Measurements from ENCODE around the gene AHI1.

AHI1 gene

DNA sequence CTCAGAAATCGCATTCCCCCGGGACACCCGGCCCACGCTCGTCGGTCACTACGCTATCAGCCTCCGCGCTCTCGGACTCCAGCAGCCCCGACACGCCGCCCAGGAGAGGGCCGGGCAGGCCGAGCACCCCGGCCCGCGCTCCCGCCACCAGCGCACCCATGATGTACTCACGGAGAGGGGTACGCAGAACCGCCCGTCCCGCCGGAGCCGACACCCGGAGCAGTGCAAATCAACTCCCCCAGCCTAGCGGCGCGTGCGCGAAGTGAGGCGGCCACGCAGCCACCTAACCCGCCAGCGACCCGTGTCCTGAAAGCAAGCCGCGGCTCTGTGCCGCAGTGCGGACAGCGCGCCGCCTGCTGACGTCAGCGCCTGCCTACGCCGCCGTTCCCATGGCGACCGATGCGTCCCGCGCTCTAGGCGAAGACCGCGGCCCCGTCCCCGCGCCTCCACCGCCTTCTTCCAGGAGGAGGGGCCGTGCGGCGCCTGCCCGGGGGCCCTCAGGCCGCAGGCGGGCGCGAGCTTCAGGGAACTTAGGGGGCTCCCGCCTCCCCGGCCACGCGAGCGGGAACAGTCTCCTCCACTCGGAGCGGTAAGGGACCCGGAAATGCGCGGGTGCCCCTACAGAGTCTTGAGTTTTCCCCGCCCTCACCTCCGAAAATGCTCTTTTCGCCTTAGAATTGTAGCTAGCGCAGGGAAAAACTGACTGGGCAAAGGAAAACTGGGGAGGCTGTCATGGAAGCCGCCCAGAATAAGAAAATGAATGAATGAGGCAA, at the start of gene AHI1:
Gene AHI1 (minus strand): TSS at position 329 of the 773 bp plus-strand sequence. CDS start 5,503 bp downstream, outside the sequence.
- DNase-seq = peak; percentile 55 to 97 (median 89)

DNA sequence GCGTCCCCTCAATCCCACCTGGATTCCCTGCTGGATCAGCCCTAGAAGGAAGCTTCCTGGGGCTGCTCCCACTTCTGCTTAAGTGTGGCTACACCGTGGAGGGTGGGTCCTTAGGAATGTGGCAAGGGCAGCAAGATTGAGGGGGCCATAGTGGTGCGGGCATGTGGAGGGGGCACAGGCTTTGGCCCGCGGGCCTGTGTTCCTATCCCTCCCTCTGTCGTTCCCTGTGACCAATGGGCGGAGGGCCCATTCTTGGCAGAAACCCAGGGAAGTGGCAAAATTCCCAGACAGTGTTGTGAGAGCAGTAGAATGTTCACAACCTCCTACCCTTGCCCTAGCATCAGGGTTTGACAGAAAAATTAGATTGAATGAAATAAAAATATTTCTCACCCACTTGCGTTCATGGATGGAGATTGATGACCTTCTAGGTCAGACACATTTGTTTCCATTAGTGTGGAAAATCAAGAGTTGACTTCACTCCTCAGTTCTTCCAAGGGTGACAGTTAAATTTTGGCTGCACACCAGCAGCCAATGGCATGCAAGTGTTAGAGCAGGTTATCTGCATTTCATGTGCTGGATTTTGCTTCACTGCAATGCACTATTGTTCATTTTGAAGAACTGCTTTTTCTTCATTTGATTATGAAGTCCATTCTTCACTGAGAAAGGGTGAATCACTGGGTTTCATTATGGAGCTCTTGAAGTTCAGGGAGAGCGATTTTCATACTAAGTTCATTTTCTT, 49.3 kb upstream of the AHI1 start:
- peak in 14 of 56 donors; percentile 1 to 31 (median 14) for DNase-seq

DNA sequence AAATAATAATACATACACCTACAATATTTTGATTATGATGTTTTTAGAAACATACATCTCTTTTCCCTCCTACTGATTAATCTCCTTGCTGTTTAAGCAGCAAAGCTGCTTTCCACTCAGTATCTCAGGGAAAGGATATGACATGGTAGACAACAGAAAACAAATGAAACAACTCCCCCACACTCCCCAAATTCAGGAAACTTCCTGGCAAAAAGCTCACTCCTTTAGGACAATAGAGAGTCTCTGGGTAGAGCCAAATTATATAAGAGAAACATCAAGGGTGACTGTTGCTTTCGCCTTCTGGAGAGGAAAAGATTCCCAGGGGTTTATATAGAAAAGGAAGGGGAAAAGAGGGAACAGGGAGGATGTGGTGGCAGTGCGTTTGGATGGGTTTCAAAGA, 48.7 kb upstream of the AHI1 start:
- DNase-seq = no peak

DNA sequence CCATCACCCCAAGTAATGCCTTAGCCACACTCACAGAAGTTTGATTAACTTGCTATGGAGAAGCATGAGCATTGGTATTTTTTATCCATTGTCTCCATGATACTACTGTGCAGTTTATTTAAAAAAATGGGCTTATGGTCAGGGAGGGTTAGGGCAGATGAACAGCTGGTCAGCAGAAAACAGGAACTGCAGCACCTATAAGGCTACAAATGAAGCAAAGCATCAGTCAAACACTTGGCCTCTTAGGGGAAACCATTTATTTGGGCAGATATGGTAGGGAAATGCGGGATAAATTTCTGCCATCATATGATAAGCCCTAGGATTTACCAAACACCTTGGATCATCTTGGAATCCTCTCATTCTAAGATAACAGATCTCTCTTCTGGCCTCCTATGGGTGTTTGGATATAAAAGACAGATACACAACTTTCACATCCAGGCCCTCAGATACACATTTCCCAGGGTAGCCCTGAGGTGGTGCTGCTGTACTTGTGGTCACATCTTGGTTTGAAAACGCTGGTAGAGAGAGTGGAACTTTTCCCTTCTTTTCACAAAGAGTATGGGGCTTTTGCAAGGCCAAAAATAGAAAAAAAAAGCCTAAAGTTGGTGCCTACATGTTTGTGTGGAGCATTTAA, 42.8 kb upstream of the AHI1 start:
- DNase-seq = peak in 1 of 56 donors; percentile 15

DNA sequence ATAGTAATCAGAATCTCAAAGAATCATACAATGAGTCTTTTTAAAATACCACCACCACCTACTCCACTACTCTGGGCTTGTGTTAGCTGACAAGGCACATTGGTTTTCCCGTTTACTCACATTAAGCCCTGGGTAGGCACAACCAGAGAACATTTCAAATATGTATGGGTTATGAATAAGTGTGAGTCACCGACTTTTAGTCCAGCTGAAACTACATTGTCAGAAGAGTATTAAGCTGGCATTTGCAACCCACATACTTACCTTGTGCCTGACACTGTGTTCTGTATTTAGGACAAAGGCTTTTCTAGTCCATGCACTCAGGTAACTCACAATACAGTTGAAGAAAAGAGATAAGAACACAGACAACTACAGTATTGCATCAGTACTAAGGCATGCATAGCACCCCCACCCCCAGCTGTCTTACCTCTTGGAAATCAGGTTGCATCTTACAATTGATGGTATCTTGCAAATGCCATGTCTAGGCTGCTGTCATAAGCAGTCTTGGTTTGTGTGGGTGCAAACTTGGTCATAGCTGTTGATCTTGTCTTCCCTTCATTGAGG, 40.3 kb upstream of the AHI1 start:
- no peak for DNase-seq

DNA sequence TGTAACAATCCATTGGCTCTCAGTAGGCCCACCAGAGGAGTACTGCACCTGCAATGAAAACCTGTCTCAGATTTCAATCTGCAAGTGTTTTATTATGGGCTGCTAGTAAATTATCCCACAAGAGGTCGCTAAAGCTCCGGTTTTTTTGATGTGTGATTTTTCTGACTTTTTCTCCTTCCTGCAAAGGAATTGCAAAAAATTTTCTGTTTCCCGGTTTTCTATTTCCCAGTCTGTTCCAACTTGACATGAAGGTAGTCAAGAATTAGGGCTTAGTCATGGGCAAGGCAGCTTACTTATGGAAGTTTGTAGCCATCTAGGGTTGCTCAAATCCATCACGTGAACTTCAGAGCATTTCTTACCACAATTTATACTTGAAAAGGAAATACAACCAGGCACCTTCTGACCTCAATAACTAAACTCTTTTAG, 38.5 kb upstream of the AHI1 start:
- peak in 3 of 56 donors; percentile 3 to 7 (median 4) for DNase-seq

DNA sequence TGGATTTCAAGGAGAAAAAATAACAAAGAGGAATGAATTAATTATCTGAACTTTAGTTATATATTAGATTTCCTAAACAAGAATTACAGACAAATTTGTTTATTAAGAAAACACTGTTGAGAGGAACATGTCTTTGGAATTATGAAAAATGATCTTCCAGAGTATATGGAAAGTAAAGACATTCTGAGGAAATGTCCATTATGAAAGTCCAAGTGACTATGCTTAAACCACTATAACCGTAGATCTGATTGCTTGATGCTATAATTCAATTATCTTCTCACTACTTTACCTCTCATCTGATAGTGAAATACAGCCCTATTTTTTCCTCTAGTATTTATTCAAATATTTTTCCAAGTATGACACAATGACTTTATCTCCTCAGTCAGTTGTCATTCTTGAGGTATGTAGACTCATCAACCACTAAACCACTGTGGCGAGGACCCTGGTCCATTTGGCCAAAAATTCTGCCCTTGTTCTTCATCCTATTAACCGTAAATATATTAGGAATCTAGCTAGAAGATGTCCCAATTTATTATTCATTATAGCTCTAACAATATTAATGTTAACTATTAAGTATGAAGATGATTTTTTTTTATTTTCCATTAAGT, 37.3 kb upstream of the AHI1 start:
- no peak for DNase-seq

DNA sequence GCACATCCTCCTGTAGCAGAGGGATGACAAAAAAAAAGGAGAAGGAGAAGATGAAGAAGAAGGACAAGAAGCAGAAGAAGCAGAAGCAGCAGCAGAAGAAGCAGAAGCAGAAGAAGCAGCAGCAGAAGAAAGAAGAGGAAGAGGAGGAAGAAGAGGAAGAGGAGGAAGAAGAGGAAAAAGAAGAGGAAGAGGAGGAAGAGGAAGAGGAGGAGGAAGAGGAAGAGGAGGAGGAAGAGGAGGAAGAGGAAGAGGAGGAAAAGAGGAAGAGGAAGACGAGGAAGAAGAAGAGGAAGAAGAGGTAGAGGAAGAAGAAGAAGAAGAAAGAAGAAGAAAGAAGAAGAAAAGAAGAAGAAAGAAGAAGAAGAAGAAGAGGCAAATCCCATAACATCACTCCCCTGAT, 35.0 kb upstream of the AHI1 start:
- DNase-seq = no peak

DNA sequence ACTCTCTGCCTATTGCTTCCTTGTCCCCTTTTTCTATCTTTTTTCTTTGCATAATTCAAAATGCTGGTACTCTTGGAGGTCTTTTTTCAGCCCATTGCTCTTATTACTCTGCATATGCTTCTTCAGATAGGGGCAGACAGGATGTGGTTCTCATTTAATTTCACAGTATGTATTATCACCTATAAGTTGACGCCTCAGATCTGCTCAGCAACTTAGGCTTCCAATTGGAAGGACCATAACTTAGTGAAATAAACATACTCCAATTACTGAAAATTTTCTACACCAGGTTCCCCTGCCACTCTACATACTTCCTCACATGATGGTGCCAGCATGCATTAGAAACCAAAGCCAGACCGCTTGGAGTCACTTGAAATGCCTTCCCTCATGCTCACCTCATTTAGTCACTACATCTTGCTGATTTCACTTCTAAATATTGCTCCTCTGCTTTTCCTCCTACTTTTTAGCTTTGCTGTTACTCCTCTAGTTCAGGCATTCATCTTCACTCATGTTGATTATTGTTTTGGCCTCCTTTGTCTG, 34.5 kb upstream of the AHI1 start:
- DNase-seq = no peak

DNA sequence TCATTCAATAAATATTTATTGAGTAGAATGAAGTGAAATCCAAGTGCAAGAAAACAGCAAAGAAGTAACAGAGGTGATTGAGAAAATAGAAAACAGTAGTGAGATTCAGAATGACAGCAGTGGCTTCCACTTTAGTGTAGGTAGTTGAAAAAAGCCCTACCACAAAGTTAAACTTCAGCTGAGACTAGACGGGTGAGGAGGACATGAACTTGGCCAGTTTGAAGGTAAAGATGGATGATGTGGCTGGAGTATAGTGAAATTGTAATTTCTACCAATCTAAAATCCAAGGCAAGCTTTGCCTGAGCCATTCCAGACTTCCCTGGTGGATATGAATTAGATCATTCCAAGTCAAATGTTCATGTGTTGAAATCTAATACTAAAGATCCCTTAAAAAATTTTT, 32.6 kb upstream of the AHI1 start:
- no peak for DNase-seq

DNA sequence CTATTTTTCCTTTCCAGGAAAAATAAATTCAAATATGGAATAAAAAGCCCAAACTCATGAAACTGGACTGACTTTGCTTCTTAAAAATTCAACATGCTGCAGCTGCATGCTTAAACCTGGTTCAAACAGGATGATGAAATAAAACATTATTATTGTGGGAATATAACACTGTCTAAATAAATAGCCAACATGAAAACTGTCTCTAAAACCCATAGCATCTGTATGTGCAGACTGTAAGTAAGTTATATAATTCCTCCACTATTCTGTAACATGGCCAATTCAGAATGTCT, 30.4 kb upstream of the AHI1 start:
- no peak for DNase-seq

DNA sequence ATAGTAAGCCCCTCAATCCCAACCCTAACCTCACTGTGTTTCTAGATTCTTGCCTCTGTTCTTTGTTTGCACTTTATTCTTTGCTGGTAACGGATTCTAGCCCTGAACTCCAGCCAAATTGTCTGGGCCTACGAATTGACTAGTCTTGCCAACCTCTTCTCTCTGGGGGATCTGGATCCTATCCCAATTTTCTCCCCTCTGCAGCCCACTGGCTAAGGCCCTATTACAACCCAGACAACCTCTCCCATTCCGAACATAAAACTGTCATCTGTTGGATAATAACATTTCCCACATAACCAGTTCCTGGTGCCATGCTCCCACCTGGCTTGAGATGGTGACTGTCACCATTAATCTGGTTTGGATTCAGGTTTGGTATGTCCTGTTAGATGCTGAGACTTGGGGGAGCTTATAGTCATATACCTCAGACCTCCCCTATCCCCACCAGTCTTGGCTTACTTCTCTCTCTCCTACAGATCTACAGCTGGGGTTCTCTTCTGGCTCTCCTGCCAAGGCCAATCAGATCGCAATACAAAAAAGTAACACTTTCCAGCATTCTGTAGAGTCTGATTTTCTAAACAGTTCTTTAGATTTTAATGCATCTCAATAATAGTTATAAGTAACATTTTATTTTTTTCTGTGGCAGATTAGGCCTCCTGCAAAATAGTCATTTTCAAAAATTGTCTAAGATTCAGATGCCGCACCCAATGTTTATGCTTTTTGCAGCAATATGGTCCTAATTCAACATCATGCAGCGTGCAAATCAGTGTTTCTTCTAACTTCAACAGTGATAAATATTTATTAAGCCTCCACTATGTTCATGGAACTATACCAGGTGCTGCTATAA, 29.8 kb upstream of the AHI1 start:
- no peak for DNase-seq

DNA sequence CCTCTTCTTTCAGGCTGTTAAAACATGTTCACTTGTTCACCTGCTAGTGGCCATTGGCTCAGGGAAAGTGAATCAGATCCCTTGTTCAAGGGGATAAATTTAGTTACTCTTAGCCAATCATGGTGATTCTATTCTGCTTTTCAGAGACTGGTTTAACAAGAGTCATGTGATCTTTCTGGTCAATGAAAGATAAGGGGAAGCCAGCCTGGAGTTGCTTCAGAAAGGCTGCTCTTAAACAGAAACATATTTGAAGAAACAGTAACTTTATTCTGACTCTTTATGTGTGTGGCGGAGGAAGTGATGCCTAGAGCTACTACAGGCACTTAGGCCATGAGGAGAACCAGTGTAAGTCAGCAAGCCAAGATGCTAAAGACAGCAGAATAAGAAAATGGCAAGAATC, 28.1 kb upstream of the AHI1 start:
- no peak for DNase-seq

DNA sequence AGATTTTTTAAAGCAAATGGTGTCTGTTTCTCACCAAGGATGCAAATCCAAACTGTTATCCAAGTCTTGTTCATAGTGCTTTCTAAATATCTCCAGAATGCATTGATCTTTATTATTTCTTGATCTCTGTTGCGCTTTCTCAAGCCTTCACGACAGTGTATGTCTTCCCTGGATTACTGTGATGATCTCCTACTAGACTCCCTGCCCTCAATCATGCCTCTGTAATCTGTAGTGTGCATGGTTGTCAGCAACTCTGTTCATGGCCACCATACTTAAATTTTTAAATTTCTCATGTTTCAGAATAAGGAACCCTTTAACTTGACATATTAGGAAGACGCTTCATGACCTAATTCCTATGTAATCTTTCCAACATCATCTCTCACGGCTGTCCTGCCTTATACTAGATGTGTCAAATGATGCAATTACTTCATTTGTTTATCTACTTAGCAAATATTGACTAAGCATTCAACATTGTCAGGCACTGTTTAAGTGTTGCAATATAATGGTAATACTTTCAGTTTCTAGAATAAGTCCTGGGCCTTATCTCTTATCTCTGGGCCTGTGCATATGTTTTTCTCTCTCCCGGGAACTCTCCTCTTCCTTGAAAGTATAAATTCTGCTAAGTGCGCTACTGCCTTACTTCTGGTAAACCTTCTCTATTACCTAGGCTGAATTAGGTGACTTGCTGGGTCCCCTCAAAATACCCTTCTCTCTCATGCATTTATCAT, 25.6 kb upstream of the AHI1 start:
- no peak for DNase-seq

DNA sequence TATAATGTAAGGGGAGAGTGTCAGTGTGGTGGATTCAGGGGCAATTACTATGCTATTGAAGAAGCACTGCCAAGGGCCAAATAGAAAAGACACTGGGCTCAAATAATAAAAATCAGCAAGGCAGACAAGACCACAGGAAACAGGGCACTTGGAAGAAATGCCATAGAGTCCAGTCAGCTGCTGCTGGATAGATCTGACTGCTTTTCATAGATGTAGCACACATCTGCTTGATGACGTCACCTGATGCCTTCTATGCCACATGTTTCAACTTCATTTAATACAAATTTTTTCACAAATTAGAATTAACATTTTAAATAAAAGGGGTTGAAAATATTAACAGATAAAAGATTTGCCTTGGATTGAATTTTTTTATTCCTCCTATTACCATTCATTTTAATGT, 23.9 kb upstream of the AHI1 start:
- DNase-seq = no peak

DNA sequence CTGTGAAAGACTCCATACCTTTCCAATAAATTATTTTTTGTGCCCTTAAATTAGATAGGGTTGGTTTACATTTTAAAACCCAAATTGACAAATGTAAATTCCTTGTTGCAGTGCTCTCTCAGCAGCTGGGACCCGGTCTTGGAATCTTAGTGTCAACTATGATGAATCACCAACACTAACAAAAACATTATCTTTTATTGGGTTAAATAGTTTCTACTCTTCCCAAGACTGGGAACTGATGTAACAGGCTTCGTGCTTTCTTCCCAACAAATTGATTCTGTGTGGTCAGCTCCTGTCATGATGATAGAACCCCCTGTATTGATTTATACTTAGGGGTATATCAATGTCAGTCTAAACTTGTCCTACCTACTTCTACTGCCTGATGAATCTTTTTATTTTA, 23.2 kb upstream of the AHI1 start:
- no peak for DNase-seq

DNA sequence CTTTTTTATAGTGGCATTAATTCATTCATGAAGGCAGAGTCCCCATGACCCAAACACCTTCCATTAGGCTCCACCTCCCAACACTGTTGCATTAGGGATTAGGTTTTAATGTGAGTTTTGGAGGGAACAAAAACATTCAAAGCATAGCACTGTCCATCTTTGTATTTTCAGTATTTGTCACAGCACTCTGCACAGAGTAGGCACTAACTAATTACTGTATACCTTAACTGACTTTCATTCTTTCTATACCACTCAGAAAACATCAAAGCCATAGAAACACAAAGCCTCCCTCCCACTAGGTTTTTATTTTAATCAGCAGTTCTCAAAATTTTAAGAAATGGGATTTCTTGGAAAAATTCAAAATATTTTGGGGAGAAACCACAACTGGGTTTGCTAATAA, 21.8 kb upstream of the AHI1 start:
- no peak for DNase-seq

DNA sequence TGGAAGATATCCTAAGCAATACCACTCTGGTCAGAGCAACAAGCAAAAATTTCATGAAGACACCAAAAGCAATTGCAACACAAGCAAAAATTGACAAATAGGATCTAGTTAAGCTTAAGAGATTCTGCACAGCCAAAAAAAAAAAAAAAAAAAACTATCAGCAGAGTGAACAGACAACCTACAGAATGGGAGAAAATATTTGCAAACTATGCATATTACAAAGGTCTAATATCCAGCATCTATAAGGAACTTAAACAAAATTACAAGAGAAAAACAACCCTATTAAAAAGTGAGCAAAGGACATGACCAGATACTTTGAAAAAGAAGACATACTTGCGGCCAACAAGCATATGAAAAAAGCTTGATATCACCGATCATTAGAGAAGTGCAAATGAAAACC, 20.0 kb upstream of the AHI1 start:
- no peak for DNase-seq

DNA sequence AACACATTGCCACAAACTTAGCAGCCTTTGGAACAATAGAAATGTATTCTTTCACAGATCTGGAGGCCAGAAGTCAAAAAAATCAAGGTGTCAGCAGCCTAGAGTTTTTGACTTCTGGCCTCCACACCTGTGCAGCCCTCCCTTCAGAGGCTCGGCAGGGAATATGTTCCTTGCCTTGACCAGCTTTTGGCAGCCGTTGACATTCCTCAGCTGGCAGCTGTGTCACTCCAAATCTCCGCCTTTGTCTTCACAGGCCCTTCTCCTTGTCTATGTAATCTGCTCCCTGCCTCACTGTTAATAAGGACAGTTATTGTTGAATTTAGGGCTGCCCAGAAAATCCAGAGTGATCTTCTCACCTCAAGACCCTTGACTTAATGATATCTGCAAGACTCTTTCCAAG, 17.2 kb upstream of the AHI1 start:
- DNase-seq = no peak
